Activated CD4-positive, alpha-beta T cell treated with anti-CD3 and anti-CD28 coated beads for 36 hours (primary cell): ENCODE measurements around the gene VWDE. TPM values are rescaled to one million over a fixed set of nuclear protein-coding genes. Genes with fewer than 3 reads are reported as not detected.
"Not testable (repeated sequence)": the region's sequence is repeated elsewhere in the genome, so short reads cannot be mapped to it uniquely, and the experiment has no call there.

Experiments
- ATAC-seq: fragments of 200-7000 bp; cut with Tn5 transposase; one replicate; pipeline ENCODE4 v1.10.0; 2021; ENCODE audit warnings: mild to moderate bottlenecking, moderate library complexity
- CTCF ChIA-PET: fragments of 350-600 bp; sonication (Branson Sonifier 250); formaldehyde crosslinking; loops from one replicate; lab custom pipeline; 2021; ENCODE audit warnings: antibody characterized with exemption; lab: Charles Lee
- POLR2A ChIA-PET: fragments of 350-600 bp; sonication (Branson Sonifier 250); formaldehyde crosslinking; loops from one replicate; lab custom pipeline; 2021; ENCODE audit warnings: antibody characterized with exemption, inconsistent platforms; lab: Charles Lee
- DNase-seq: peaks from one replicate; pipeline ENCODE4 v3.0.0-alpha.2; 2020
- H3K27ac Mint-ChIP-seq: one replicate; pipeline ENCODE4 v1.8.0; 2021; ENCODE audit warnings: mixed read lengths
- H3K27me3 Mint-ChIP-seq: one replicate; pipeline ENCODE4 v1.8.0; 2021; ENCODE audit warnings: mixed read lengths
- H3K36me3 Mint-ChIP-seq: one replicate; pipeline ENCODE4 v1.8.0; 2021; ENCODE audit warnings: low read depth, mixed read lengths
- H3K4me1 Mint-ChIP-seq: one replicate; pipeline ENCODE4 v1.8.0; 2021; ENCODE audit warnings: mixed read lengths
- H3K4me3 Mint-ChIP-seq: one replicate; pipeline ENCODE4 v1.8.0; 2021; ENCODE audit warnings: mild to moderate bottlenecking, moderate library complexity, mixed read lengths
- H3K9me3 Mint-ChIP-seq: one replicate; pipeline ENCODE4 v1.8.0; 2021; ENCODE audit warnings: low read depth, mixed read lengths
- intact Hi-C, 2 experiments: fragments of 100-400 bp; cut with DNase I in 1 of 2; cut with micrococcal nuclease in 1 of 2; formaldehyde crosslinking; loops; one replicate each; pipeline versions ENCODE4 v1.14.2 to v1.15.1; 2022 to 2024; cut with DNase I, micrococcal nuclease
- total RNA-seq, 2 experiments: library from RNA; stranded (reverse); gene quantifications; one replicate each; pipeline ENCODE4 v1.2.3, GENCODE V29; 2021

Gene VWDE
- 1 to 10 TPM; 2.2 to 2.3 TPM for total RNA-seq

DNA sequence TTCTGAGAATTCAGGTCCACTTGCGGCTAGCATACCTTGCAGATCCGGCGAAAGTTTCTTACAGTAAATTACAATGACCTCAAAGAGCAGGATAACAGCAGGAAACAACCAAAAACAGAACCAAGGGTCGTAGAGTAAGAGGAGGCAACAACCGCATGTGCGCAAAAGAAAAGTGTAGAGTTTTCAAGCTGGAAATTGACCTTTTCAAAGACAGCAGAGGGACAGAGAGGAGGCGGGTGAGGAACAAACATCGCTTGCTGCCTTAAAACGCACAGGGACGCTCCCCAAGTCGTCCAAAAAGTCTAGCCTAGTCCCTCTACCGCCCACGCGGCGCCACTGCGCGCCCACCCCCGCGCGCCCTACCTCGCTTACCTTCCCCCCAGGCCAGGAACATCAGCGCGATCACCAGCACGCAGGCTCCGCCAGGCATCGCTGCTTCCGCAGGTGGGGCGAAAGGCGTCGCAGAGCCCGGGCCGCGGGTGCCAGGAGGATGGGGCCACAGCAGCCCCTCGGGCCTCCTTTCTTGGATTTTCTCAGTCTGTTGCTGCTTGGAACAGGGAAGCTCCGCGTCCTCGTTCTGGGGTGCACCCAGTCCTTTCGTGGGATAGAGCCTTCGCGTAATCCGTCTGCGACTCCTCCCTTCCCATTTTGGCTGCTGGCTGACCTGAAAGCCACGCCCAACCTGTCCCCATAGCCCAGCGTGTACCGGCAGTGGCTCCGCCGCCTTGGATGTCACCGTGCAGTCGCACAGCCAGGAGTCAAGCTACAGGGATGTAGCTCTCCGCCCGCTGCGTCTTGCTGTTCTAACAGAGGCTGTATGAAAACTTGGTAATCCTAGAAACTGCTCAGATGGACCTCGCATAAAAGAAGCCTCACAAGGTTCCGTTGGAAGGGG, at the start of gene VWDE:
TSS of gene VWDE (minus strand) at position 579 of the 895 bp plus-strand sequence. CDS start at position 430, 149 bp downstream.
- Mint-ChIP-seq H3K27ac (peak within 1 kb of the TSS; percentile 87), H3K4me3 (peak within 1 kb of the TSS; percentile 82), H3K9me3 (peaks cover 4% of the 10 kb centered on the region), H3K4me1 (peaks cover 8% of the 10 kb centered on the region), H3K27me3 (peaks cover 11% of the 10 kb centered on the region), H3K36me3 (no peaks in the 10 kb centered on the region)
- intact Hi-C loops = loop anchor here in 1 of 2 experiments (1.0 kb wide), 1 partner anchor 192 kb away; the partner anchor contains the start of gene TMEM106B
- ChIA-PET CTCF (interaction anchor here (0.8 to 1.6 kb wide), 3 partner anchors 9 to 55 kb away, joined by 3 to 4 read pairs (median 3); no protein-coding TSS in a partner anchor), POLR2A (interaction anchor here (0.6 kb wide), 1 partner anchor 35 kb away, joined by 4 read pairs; no protein-coding TSS in a partner anchor)
- ATAC-seq = peak; percentile 92
- DNase-seq = peak; percentile 82

GRCh38 chr7:12453136-12453535, 49.5 kb upstream of the VWDE start:
- H3K9me3 Mint-ChIP-seq, H3K36me3 Mint-ChIP-seq, POLR2A ChIA-PET, H3K27me3 Mint-ChIP-seq, ATAC-seq, intact Hi-C loops, H3K4me1 Mint-ChIP-seq, H3K27ac Mint-ChIP-seq, DNase-seq, H3K4me3 Mint-ChIP-seq: not testable (repeated sequence)
- CTCF ChIA-PET = interaction anchor here (1.1 to 1.3 kb wide), 2 partner anchors 35 to 175 kb away, joined by 3 to 4 read pairs; no protein-coding TSS in a partner anchor

- CTCF ChIA-PET = interaction anchor here (0.5 to 1.2 kb wide), 3 partner anchors 12 to 49 kb away, joined by 3 to 4 read pairs (median 3); no protein-coding TSS in a partner anchor
- intact Hi-C loops = no loop called here
- H3K4me1 Mint-ChIP-seq = no peaks in the 10 kb centered on the region
- POLR2A ChIA-PET = no interaction called here
- ATAC-seq (no peak), DNase-seq (no peak)
- no peaks in the 10 kb centered on the region for H3K9me3 Mint-ChIP-seq
- no peak overlapping the region for H3K4me3 Mint-ChIP-seq
- H3K27ac Mint-ChIP-seq = no peak overlapping the region
- no peaks in the 10 kb centered on the region for H3K36me3 Mint-ChIP-seq
- H3K27me3 Mint-ChIP-seq = peaks cover 5% of the 10 kb centered on the region
These were observed 47.0 kb upstream of the VWDE start for GRCh38 chr7:12450615-12451014.

DNA sequence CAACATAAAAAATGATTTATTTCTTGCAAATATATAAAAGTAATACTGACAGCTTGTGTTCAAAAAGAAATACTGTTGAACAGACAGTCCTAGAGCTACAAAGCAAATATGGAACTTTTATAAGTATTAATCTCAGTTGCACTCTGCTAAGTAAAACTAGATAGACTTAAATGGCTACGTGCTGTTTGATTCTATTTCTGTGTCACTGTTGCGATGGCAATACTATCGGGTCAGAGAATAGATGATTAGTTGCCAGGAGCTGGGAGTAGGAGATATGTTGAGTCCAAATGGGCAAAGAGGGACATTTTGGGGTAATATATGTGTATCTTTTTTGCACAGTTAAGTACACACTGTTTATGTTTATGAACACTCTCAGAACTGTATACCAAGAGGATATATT, 41.1 kb upstream of the VWDE start:
- DNase-seq (no peak), ATAC-seq (no peak)
- H3K9me3 Mint-ChIP-seq = no peaks in the 10 kb centered on the region
- no peaks in the 10 kb centered on the region for H3K36me3 Mint-ChIP-seq
- peaks cover 8% of the 10 kb centered on the region for H3K27me3 Mint-ChIP-seq
- intact Hi-C loops = no loop called here
- POLR2A ChIA-PET = no interaction called here
- CTCF ChIA-PET = interaction anchor here (1.3 kb wide), 1 partner anchor 14 kb away, joined by 10 read pairs; no protein-coding TSS in a partner anchor
- no peak overlapping the region for H3K4me3 Mint-ChIP-seq
- no peaks in the 10 kb centered on the region for H3K4me1 Mint-ChIP-seq
- no peak overlapping the region for H3K27ac Mint-ChIP-seq

DNA sequence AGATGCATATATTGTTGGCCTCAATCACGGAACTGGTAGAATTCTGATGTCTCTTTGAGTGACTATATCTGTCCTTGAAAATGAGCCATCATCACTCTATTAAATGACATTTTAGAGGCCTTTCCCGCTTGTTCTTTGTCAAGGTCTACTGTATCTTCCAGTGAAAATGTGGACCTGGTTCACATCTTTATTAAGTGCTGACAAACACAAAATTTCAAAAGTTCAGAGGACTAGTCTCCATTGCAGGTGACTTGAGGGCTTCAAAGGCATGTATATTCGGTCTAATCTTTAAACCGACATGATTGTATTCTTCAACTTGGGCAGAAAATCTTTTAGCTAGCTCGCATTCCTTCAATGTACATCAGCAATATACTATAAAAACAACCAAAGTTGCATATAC, 36.6 kb upstream of the VWDE start:
- H3K27ac Mint-ChIP-seq = no peak overlapping the region
- no peaks in the 10 kb centered on the region for H3K4me1 Mint-ChIP-seq
- DNase-seq (no peak), ATAC-seq (no peak)
- peaks cover 9% of the 10 kb centered on the region for H3K27me3 Mint-ChIP-seq
- intact Hi-C loops = no loop called here
- CTCF ChIA-PET = interaction anchor here (0.7 to 3.1 kb wide), 2 partner anchors 18 to 740 kb away, joined by 3 to 19 read pairs; no protein-coding TSS in a partner anchor
- H3K36me3 Mint-ChIP-seq = no peaks in the 10 kb centered on the region
- no peak overlapping the region for H3K4me3 Mint-ChIP-seq
- POLR2A ChIA-PET = no interaction called here
- no peaks in the 10 kb centered on the region for H3K9me3 Mint-ChIP-seq

GRCh38 chr7:12436896-12437535, 33.4 kb upstream of the VWDE start:
- ChIA-PET CTCF (interaction anchor here (1.1 to 2.2 kb wide), 3 partner anchors 21 to 43 kb away, joined by 3 to 9 read pairs (median 4); no protein-coding TSS in a partner anchor), POLR2A (no interaction called here)
- ATAC-seq (no peak), DNase-seq (no peak)
- Mint-ChIP-seq H3K27me3 (peaks cover 5% of the 10 kb centered on the region), H3K36me3 (no peaks in the 10 kb centered on the region), H3K4me3 (no peak overlapping the region), H3K4me1 (no peaks in the 10 kb centered on the region), H3K27ac (no peak overlapping the region), H3K9me3 (no peaks in the 10 kb centered on the region)
- intact Hi-C loops = no loop called here

DNA sequence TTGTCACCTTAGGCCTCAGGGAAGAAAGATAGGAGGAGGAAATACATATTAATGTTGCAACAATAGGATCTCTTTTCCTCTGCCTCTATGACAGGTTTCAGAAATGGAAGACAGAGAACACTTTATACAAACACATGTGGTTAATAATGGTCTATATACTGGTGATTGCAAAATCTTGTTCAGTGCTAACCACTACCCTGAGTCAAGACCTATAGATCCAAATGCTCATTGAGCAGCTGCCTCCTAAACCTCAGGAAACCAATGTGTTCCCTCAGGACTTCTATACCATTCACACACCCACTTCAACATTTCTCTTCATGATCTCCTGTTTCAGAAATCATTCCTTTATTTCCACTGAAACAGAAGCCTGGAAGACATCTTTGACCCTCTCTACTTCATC, 32.5 kb upstream of the VWDE start:
- no peaks in the 10 kb centered on the region for H3K4me1 Mint-ChIP-seq
- peaks cover 5% of the 10 kb centered on the region for H3K27me3 Mint-ChIP-seq
- no peaks in the 10 kb centered on the region for H3K36me3 Mint-ChIP-seq
- intact Hi-C loops = no loop called here
- no peaks in the 10 kb centered on the region for H3K9me3 Mint-ChIP-seq
- ChIA-PET CTCF (interaction anchor here (1.1 to 2.2 kb wide), 2 partner anchors 22 to 26 kb away, joined by 4 to 9 read pairs; no protein-coding TSS in a partner anchor), POLR2A (no interaction called here)
- ATAC-seq = no peak
- no peak overlapping the region for H3K4me3 Mint-ChIP-seq
- H3K27ac Mint-ChIP-seq = no peak overlapping the region
- no peak for DNase-seq

- peaks cover 14% of the 10 kb centered on the region for H3K27me3 Mint-ChIP-seq
- ChIA-PET POLR2A (no interaction called here), CTCF (interaction anchor here (0.6 to 1.5 kb wide), 15 partner anchors 9 to 227 kb away, joined by 3 to 9 read pairs (median 3); no protein-coding TSS in a partner anchor)
- DNase-seq (no peak), ATAC-seq (no peak)
- no peak overlapping the region for H3K27ac Mint-ChIP-seq
- intact Hi-C loops = loop anchor here in 1 of 2 experiments (2.0 kb wide), 1 partner anchor 57 kb away; no protein-coding TSS in a partner anchor
- no peak overlapping the region for H3K4me3 Mint-ChIP-seq
- no peaks in the 10 kb centered on the region for H3K9me3 Mint-ChIP-seq
- H3K4me1 Mint-ChIP-seq = no peaks in the 10 kb centered on the region
- H3K36me3 Mint-ChIP-seq = no peaks in the 10 kb centered on the region
These were observed 30.5 kb upstream of the VWDE start for GRCh38 chr7:12434012-12434642.

DNA sequence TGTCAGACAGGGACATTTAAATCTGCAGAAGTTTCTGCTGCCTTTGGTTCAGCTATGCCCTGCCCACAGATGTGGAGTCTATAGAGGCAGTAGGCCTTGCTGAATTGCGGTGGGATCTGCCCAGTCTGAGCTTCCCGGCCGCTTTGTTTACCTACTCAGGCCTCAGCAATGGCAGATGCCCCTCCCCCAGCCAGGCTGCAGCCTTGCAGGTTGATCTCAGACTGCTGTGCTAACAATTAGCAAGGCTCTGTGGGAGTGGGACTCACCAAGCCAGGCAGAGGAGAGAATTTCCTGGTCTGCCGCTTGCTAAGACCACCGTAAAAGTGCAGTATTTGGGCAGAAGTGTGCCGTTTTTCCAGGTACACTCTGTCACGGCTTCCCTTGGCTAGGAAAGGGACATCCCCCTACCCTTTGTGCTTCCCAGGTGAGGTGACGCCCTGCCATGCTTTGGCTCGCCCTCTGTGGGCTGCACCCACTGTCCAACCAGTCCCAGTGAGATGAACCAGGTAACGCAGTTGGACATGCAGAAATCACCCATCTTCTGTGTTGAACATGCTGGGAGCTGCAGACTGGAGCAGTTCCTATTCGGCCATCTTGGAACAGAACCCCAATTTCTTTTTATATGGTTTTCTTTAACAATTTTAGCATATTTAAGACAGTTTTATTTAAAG, 28.4 kb upstream of the VWDE start:
- ATAC-seq = no peak
- H3K36me3 Mint-ChIP-seq = no peaks in the 10 kb centered on the region
- no peak overlapping the region for H3K4me3 Mint-ChIP-seq
- POLR2A ChIA-PET = no interaction called here
- H3K4me1 Mint-ChIP-seq = no peaks in the 10 kb centered on the region
- intact Hi-C loops = no loop called here
- H3K27ac Mint-ChIP-seq = no peak overlapping the region
- CTCF ChIA-PET = interaction anchor here (0.7 to 0.9 kb wide), 2 partner anchors 58 to 736 kb away, joined by 3 to 4 read pairs; no protein-coding TSS in a partner anchor
- H3K9me3 Mint-ChIP-seq = no peaks in the 10 kb centered on the region
- H3K27me3 Mint-ChIP-seq = peaks cover 28% of the 10 kb centered on the region
- no peak for DNase-seq

DNA sequence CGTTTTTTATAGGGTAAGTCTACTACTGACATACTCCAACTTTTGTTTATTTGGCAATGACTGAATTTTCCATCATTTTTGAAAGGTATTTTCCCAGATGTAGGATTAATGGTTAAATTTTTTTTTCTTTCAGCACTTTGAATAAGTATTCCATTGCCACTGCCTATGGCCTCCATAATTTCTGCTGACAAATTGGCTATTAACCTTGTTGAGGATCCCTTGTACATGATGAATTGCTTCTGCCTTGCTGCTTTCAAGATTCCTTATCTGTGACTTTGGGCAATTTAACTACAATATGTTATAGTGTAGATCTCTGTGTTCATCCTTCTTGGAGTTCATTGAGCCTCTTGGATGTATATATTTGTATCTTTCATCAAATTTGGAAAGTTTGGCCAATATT, 21.6 kb upstream of the VWDE start:
- POLR2A ChIA-PET = no interaction called here
- CTCF ChIA-PET = no interaction called here
- no peak for ATAC-seq

More for the DNA sequence above, 21.6 kb upstream of the VWDE start:
- no peak overlapping the region for H3K4me3 Mint-ChIP-seq
- no peak overlapping the region for H3K27ac Mint-ChIP-seq
- intact Hi-C loops = no loop called here
- H3K9me3 Mint-ChIP-seq = no peaks in the 10 kb centered on the region
- peaks cover 20% of the 10 kb centered on the region for H3K27me3 Mint-ChIP-seq
- no peaks in the 10 kb centered on the region for H3K4me1 Mint-ChIP-seq
- H3K36me3 Mint-ChIP-seq = no peaks in the 10 kb centered on the region
- no peak for DNase-seq
